ENCODE results near the gene NR2C2.
"Not testable (repeated sequence)": the region's sequence is repeated elsewhere in the genome, so short reads cannot be mapped to it uniquely, and the experiment has no call there.

NR2C2 gene

GRCh38 chr3:14962762-14963161 lies 15.4 kb downstream of the NR2C2 start:
- DNase-seq, result no peak

- no peak for DNase-seq
Observed at GRCh38 chr3:14967285-14967684, 19.9 kb downstream of the NR2C2 start.

- DNase-seq, result no peak
Observed at GRCh38 chr3:14969671-14970070, 22.3 kb downstream of the NR2C2 start.

- no peak for DNase-seq
Observed at GRCh38 chr3:14976317-14976716, 28.9 kb downstream of the NR2C2 start.

GRCh38 chr3:14980689-14981088 lies 33.3 kb downstream of the NR2C2 start:
- DNase-seq, result no peak

- DNase-seq, result no peak
Observed at GRCh38 chr3:14984581-14985113, 37.3 kb downstream of the NR2C2 start.

- DNase-seq, result no peak
Observed at GRCh38 chr3:14988988-14989394, 41.6 kb downstream of the NR2C2 start.

- peak; percentile 29 for DNase-seq
Observed at GRCh38 chr3:14989943-14990779, 42.8 kb downstream of the NR2C2 start.

- no peak for DNase-seq
Observed at GRCh38 chr3:14990780-14991148, 43.4 kb downstream of the NR2C2 start.

GRCh38 chr3:14991151-14991742 lies 43.9 kb downstream of the NR2C2 start:
- no peak for DNase-seq

GRCh38 chr3:14991818-14992612 lies 44.6 kb downstream of the NR2C2 start:
- no peak for DNase-seq

- no peak for DNase-seq
Observed at GRCh38 chr3:14997941-14998340, 50.6 kb downstream of the NR2C2 start.

- DNase-seq, result not testable (repeated sequence)
Observed at GRCh38 chr3:14999182-14999581, 51.8 kb downstream of the NR2C2 start.

GRCh38 chr3:15007681-15008141 lies 60.3 kb downstream of the NR2C2 start:
- no peak for DNase-seq

GRCh38 chr3:15009167-15009566 lies 61.8 kb downstream of the NR2C2 start:
- no peak for DNase-seq

- DNase-seq, result no peak
Observed at GRCh38 chr3:15010664-15011063, 63.3 kb downstream of the NR2C2 start.

- no peak for DNase-seq
Observed at GRCh38 chr3:15011174-15011573, 63.8 kb downstream of the NR2C2 start.

GRCh38 chr3:15014606-15015328 lies 67.4 kb downstream of the NR2C2 start:
- no peak for DNase-seq

- DNase-seq, result no peak
Observed at GRCh38 chr3:15015456-15015855, 68.1 kb downstream of the NR2C2 start.

- DNase-seq, result no peak
Observed at GRCh38 chr3:15017191-15017590, 69.8 kb downstream of the NR2C2 start.

GRCh38 chr3:15023249-15023648 lies 75.9 kb downstream of the NR2C2 start:
- no peak for DNase-seq

- no peak for DNase-seq
Observed at GRCh38 chr3:15023719-15024118, 76.3 kb downstream of the NR2C2 start.

GRCh38 chr3:15029625-15030024 lies 82.2 kb downstream of the NR2C2 start:
- DNase-seq, result no peak

Data from kidney glomerular epithelial cell (primary cell).